ENCODE results near the gene BBS2. TPM values are rescaled to one million over a fixed set of nuclear protein-coding genes. Genes with fewer than 3 reads are reported as not detected.

Gene BBS2, protein sequence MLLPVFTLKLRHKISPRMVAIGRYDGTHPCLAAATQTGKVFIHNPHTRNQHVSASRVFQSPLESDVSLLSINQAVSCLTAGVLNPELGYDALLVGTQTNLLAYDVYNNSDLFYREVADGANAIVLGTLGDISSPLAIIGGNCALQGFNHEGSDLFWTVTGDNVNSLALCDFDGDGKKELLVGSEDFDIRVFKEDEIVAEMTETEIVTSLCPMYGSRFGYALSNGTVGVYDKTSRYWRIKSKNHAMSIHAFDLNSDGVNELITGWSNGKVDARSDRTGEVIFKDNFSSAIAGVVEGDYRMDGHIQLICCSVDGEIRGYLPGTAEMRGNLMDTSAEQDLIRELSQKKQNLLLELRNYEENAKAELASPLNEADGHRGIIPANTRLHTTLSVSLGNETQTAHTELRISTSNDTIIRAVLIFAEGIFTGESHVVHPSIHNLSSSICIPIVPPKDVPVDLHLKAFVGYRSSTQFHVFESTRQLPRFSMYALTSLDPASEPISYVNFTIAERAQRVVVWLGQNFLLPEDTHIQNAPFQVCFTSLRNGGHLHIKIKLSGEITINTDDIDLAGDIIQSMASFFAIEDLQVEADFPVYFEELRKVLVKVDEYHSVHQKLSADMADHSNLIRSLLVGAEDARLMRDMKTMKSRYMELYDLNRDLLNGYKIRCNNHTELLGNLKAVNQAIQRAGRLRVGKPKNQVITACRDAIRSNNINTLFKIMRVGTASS
- 27.1 and 31.3 TPM in 2 replicates for total RNA-seq

GRCh38 chr16:56519459-56520250, at the start of gene BBS2:
TSS of gene BBS2 (minus strand) at chr16:56520024. CDS start at chr16:56519862, 162 bp downstream.

GRCh38 chr16:56564793-56565477, 45.1 kb upstream of the BBS2 start, which contains the start of gene MT4:
TSS of gene MT4 (plus strand) at chr16:56565073. CDS start at chr16:56565129, 56 bp downstream.

GRCh38 chr16:56450986-56451752, 68.7 kb downstream of the BBS2 start, which contains the start of the genes NUDT21 and OGFOD1:
TSS of gene NUDT21 (minus strand) at chr16:56451332. CDS start at chr16:56451202, 130 bp downstream.
TSS of gene OGFOD1 (plus strand) at chr16:56451554. CDS start at chr16:56451613, 59 bp downstream.

Other genes with a start within 250 kb of the BBS2 start
- 101 and 102 TPM in 2 replicates for gene AMFR, start 94.5 kb downstream of the BBS2 start, total RNA-seq
- gene NUDT21, start 68.7 kb downstream of the BBS2 start, total RNA-seq, result 64.6 and 65.8 TPM in 2 replicates
- 51.6 and 54.3 TPM in 2 replicates for gene OGFOD1, start 68.5 kb downstream of the BBS2 start, total RNA-seq
- gene MT4, start 45.0 kb upstream of the BBS2 start, total RNA-seq, result not detected in 2 replicates
- not detected in 2 replicates for gene MT3, start 69.5 kb upstream of the BBS2 start, total RNA-seq
- 575 and 702 TPM in 2 replicates for gene MT2A, start 88.6 kb upstream of the BBS2 start, total RNA-seq
- gene MT1E, start 105.8 kb upstream of the BBS2 start, total RNA-seq, result 230 and 306 TPM in 2 replicates
- gene MT1M, start 112.6 kb upstream of the BBS2 start, total RNA-seq, result 4.3 and 13.9 TPM in 2 replicates
- 14.0 and 20.5 TPM in 2 replicates for gene MT1A, start 118.6 kb upstream of the BBS2 start, total RNA-seq
- gene MT1B, start 131.9 kb upstream of the BBS2 start, total RNA-seq, result not detected in 2 replicates
- 2.0 and 2.9 TPM in 2 replicates for gene MT1F, start 137.9 kb upstream of the BBS2 start, total RNA-seq
- 0.60 TPM in 1 of 2 replicates, not detected in the other for gene MT1G, start 148.0 kb upstream of the BBS2 start, total RNA-seq
- not detected in 2 replicates for gene MT1H, start 149.8 kb upstream of the BBS2 start, total RNA-seq
- 22.9 and 26.2 TPM in 2 replicates for gene MT1X, start 162.4 kb upstream of the BBS2 start, total RNA-seq
- 86.7 and 90.3 TPM in 2 replicates for gene NUP93, start 210.1 kb upstream of the BBS2 start, total RNA-seq